ENCODE measurements around the gene RTN4R.

GRCh38 chr22:20299746-20300136 is 31.6 kb upstream of the RTN4R start:
- TF ChIP-seq EZH2 (IDR thresholded peaks at IDR 0.05; ENCODE audit: borderline replicate concordance, low read depth, low read length, severe bottlenecking) (peak; percentile 67), CTCF (IDR thresholded peaks at IDR 0.05; ENCODE audit: borderline replicate concordance, extremely low read depth, low read length, poor library complexity, severe bottlenecking) (no peak)

All from DND-41 (cell line).